DOHH2 (cell line): ENCODE results near the gene BARX1.

Experiments used
- EZH2phosphoT487 ChIP-seq: fragments of 200-600 bp; sonication (generic); IDR thresholded peaks from 2 replicates; pipeline ENCODE4 v1.6.1; 2017; ENCODE audit warnings: borderline replicate concordance, mild to moderate bottlenecking, antibody characterized with exemption, low read length, moderate library complexity, mixed read lengths
- TF ChIP-seq, protein P1 (sequence below): fragments of 200-600 bp; sonication (generic); IDR thresholded peaks from one replicate; pipeline ENCODE4 v1.5.1; 2014; ENCODE audit warnings: antibody characterized with exemption, mild to moderate bottlenecking, low read depth, low read length; ENCODE audit not compliant: poor library complexity, severe bottlenecking

DNA sequence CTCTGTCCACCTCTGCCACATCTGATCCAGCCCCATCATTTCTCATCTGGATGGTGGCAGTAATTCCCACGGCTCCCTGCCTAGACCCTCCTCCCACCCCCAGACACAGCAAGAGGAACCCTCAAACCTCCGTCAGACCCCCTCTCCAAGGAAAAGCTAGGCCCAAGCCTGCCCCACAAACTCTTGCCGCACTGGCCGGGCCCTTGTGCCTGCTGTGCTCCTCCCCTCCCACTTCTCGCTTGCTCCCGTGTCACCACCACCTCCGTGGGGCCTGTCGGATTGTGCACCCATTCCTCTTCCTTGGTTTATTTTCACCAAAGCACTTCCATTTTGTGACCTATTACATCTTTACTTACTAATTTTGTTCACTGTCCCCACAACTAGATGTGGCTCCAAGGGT, 14.2 kb downstream of the BARX1 start:
- TF ChIP-seq, protein P1, sequence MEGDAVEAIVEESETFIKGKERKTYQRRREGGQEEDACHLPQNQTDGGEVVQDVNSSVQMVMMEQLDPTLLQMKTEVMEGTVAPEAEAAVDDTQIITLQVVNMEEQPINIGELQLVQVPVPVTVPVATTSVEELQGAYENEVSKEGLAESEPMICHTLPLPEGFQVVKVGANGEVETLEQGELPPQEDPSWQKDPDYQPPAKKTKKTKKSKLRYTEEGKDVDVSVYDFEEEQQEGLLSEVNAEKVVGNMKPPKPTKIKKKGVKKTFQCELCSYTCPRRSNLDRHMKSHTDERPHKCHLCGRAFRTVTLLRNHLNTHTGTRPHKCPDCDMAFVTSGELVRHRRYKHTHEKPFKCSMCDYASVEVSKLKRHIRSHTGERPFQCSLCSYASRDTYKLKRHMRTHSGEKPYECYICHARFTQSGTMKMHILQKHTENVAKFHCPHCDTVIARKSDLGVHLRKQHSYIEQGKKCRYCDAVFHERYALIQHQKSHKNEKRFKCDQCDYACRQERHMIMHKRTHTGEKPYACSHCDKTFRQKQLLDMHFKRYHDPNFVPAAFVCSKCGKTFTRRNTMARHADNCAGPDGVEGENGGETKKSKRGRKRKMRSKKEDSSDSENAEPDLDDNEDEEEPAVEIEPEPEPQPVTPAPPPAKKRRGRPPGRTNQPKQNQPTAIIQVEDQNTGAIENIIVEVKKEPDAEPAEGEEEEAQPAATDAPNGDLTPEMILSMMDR = no peak
- no peak for TF ChIP-seq EZH2phosphoT487
